PC-3 (cell line): ENCODE results near the gene GBP3. TPM values are rescaled to one million over a fixed set of nuclear protein-coding genes. Genes with fewer than 3 reads are reported as not detected.

Experiments used
- ATAC-seq: fragments of 200-7000 bp; cut with Tn5 transposase; 2 replicates; pipeline ENCODE4 v1.9.1; 2020; ENCODE audit warnings: mild to moderate bottlenecking, moderate library complexity
- BruUV-seq: library from RNA; stranded (reverse); fragments of 400-500 nt; replicated peaks from 2 replicates; lab custom pipeline; 2021; lab: Mats Ljungman, UMichigan
- CTCF ChIA-PET: fragments of 300-600 bp; sonication (Branson Sonifier 250); formaldehyde crosslinking; loops from one replicate; lab custom pipeline; 2022; ENCODE audit warnings: antibody characterized with exemption; lab: Charles Lee
- POLR2A ChIA-PET: fragments of 300-600 bp; sonication (Branson Sonifier 250); formaldehyde crosslinking; loops from one replicate; lab custom pipeline; 2022; ENCODE audit warnings: antibody characterized with exemption; ENCODE audit not compliant: unreplicated experiment; lab: Charles Lee
- DNase-seq: peaks from one replicate; pipeline ENCODE4 v3.0.0-alpha.2; 2015
- H2AFZ ChIP-seq: fragments of 300-600 bp; sonication (generic); 2 replicates; pipeline ENCODE4 v1.6.0; 2016; ENCODE audit warnings: antibody characterized with exemption, low read length
- H3F3A ChIP-seq: fragments of 300-600 bp; sonication (generic); one replicate; pipeline ENCODE4 v1.6.0; 2017; ENCODE audit warnings: antibody characterized with exemption, low read length, control low read depth, mild to moderate bottlenecking; ENCODE audit not compliant: unreplicated experiment
- H3K27ac ChIP-seq: fragments of 300-600 bp; sonication (generic); 2 replicates; pipeline ENCODE4 v1.5.1; 2016; ENCODE audit warnings: mild to moderate bottlenecking, low read length
- H3K27me3 ChIP-seq: fragments of 300-600 bp; sonication (generic); 2 replicates; pipeline ENCODE4 v1.6.1; 2016; ENCODE audit warnings: low read length, mixed read lengths
- H3K36me3 ChIP-seq: fragments of 300-600 bp; sonication (generic); 2 replicates; pipeline ENCODE4 v1.6.1; 2016; ENCODE audit warnings: low read depth, mixed run types, low read length, mixed read lengths
- H3K4me1 ChIP-seq: fragments of 300-600 bp; sonication (generic); 2 replicates; pipeline ENCODE4 v1.5.1; 2016; ENCODE audit warnings: low read length; ENCODE audit not compliant: insufficient read depth
- H3K4me2 ChIP-seq: fragments of 300-600 bp; sonication (generic); 2 replicates; pipeline ENCODE4 v1.6.0; 2016; ENCODE audit warnings: low read length
- H3K4me3 ChIP-seq: fragments of 300-600 bp; sonication (generic); 2 replicates; pipeline ENCODE4 v1.5.1; 2016; ENCODE audit warnings: mild to moderate bottlenecking, low read length, mixed read lengths
- H3K79me2 ChIP-seq: fragments of 300-600 bp; sonication (generic); 2 replicates; pipeline ENCODE4 v1.6.1; 2017; ENCODE audit warnings: low read length, mixed read lengths
- H3K9ac ChIP-seq: fragments of 300-600 bp; sonication (generic); 2 replicates; pipeline ENCODE4 v1.6.0; 2016; ENCODE audit warnings: mild to moderate bottlenecking, low read length
- H3K9me2 ChIP-seq: fragments of 300-600 bp; sonication (generic); replicated peaks from 2 replicates; pipeline ENCODE4 v1.6.1; 2016; ENCODE audit warnings: mixed run types, low read length, mixed read lengths
- H3K9me3 ChIP-seq: fragments of 300-600 bp; sonication (generic); 2 replicates; pipeline ENCODE4 v1.6.1; 2016; ENCODE audit warnings: low read length, mixed read lengths
- H4K20me1 ChIP-seq: fragments of 300-600 bp; sonication (generic); 2 replicates; pipeline ENCODE4 v1.6.1; 2016; ENCODE audit warnings: low read length, mixed read lengths
- EZH2 ChIP-seq: fragments of 300-600 bp; sonication (generic); IDR thresholded peaks from one replicate; pipeline ENCODE4 v1.6.1; 2017; ENCODE audit warnings: antibody characterized with exemption, mild to moderate bottlenecking, low read length; ENCODE audit not compliant: unreplicated experiment
- EZH2phosphoT487 ChIP-seq: fragments of 300-600 bp; sonication (generic); IDR thresholded peaks from 2 replicates; pipeline ENCODE4 v1.6.1; 2018; ENCODE audit warnings: mild to moderate bottlenecking, antibody characterized with exemption, low read length, borderline replicate concordance
- intact Hi-C: fragments of 100-400 bp; cut with micrococcal nuclease; formaldehyde crosslinking; loops from 2 replicates; pipeline ENCODE4 v1.9.0; 2023
- total RNA-seq: library from RNA; depleted of rRNA; stranded (reverse); fragments of >200 nt; gene quantifications from 2 replicates; pipeline ENCODE4 v1.2.3, GENCODE V29; 2014
- TF ChIP-seq, protein P1 (sequence below): fragments of 300-600 bp; sonication (generic); conservative IDR thresholded peaks from 2 replicates; pipeline ENCODE4 v1.5.1; 2017; ENCODE audit warnings: antibody characterized with exemption, low read depth, mild to moderate bottlenecking, low read length

GBP3 gene
- total RNA-seq, 1 experiment from 2014 or later = 23.3 TPM

DNA sequence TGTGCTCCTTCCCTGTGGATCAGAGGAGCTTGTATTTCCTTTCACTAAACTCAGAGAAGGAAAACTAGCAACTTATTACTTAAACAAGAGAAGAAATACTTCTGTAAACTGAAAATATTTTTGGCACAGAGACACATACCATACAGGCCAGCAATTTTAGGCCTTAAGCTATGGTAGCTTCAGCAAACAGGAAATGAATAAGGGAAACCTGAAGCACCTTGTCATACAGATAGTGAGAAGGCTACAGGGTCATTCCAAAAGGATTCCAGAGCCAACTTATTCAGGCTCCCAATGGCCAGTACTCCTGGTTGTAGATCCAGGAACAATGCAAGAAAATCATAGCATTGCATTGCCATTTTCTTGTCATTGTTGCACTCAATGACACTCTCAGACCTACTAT, 21.2 kb downstream of the GBP3 start:
- CTCF ChIA-PET = interaction anchor here (0.6 kb wide), 1 partner anchor 271 kb away, joined by 3 read pairs; the partner anchor contains the start of gene GBP5
- Histone ChIP-seq H3K27ac (no peak overlapping the region), H2AFZ (no peak overlapping the region), H3K4me2 (peak overlapping the region; percentile 22), H3F3A (no peaks in the 10 kb centered on the region), H3K27me3 (no peaks in the 10 kb centered on the region), H3K4me1 (peaks cover 10% of the 10 kb centered on the region), H3K4me3 (no peak overlapping the region), H3K79me2 (no peaks in the 10 kb centered on the region), H3K9me3 (no peaks in the 10 kb centered on the region), H3K9me2 (no peaks in the 10 kb centered on the region), H4K20me1 (no peaks in the 10 kb centered on the region), H3K9ac (no peak overlapping the region), H3K36me3 (peaks cover 8% of the 10 kb centered on the region; the same call in 1 of the 2 replicates)
- TF ChIP-seq EZH2phosphoT487 (no peak), EZH2 (no peak)
- TF ChIP-seq, protein P1, sequence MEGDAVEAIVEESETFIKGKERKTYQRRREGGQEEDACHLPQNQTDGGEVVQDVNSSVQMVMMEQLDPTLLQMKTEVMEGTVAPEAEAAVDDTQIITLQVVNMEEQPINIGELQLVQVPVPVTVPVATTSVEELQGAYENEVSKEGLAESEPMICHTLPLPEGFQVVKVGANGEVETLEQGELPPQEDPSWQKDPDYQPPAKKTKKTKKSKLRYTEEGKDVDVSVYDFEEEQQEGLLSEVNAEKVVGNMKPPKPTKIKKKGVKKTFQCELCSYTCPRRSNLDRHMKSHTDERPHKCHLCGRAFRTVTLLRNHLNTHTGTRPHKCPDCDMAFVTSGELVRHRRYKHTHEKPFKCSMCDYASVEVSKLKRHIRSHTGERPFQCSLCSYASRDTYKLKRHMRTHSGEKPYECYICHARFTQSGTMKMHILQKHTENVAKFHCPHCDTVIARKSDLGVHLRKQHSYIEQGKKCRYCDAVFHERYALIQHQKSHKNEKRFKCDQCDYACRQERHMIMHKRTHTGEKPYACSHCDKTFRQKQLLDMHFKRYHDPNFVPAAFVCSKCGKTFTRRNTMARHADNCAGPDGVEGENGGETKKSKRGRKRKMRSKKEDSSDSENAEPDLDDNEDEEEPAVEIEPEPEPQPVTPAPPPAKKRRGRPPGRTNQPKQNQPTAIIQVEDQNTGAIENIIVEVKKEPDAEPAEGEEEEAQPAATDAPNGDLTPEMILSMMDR = no peak
- intact Hi-C loops = no loop called here
- BruUV-seq = no TSS peak
- DNase-seq (peak; percentile 69), ATAC-seq (peak; percentile 72)
- POLR2A ChIA-PET = no interaction called here

DNA sequence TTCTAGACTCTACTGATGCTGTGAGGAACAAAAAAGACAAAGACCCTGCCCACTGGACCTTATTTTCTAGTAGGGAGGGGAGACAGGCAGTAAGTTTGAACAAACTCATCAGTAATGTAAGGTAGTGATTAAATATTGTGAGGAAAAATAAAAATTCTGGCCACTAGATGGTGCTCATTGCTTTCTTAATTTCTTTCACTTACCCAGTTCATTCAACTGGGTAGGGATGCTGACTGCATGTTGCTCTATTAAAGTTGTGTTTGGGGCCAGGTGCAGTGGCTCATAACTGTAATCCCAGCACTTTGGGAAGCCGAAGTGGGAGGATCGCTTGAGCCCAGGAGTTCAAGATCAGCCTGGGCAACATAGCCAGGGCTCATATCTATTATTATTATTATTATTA, 23.9 kb downstream of the GBP3 start:
- Histone ChIP-seq H3K27ac (no peak overlapping the region), H3F3A (no peaks in the 10 kb centered on the region), H3K4me1 (peaks cover 12% of the 10 kb centered on the region), H2AFZ (no peak overlapping the region), H3K36me3 (no peaks in the 10 kb centered on the region), H3K4me3 (no peak overlapping the region), H3K27me3 (no peaks in the 10 kb centered on the region), H3K79me2 (no peaks in the 10 kb centered on the region), H3K9ac (no peak overlapping the region), H3K4me2 (no peak overlapping the region), H3K9me3 (no peaks in the 10 kb centered on the region), H4K20me1 (no peaks in the 10 kb centered on the region), H3K9me2 (no peaks in the 10 kb centered on the region)
- ATAC-seq = peak; percentile 77
- no TSS peak for BruUV-seq
- no peak for TF ChIP-seq EZH2
- TF ChIP-seq, protein P1 = peak; percentile 55
- ChIA-PET CTCF (interaction anchor here (0.6 kb wide), 3 partner anchors 433 to 456 kb away, joined by 3 to 8 read pairs (median 5); no protein-coding TSS in a partner anchor), POLR2A (no interaction called here)
- intact Hi-C loops = loop anchor here (1.0 to 2.0 kb wide), 4 partner anchors 150 to 457 kb away; no protein-coding TSS in a partner anchor
- peak; percentile 93 for DNase-seq

DNA sequence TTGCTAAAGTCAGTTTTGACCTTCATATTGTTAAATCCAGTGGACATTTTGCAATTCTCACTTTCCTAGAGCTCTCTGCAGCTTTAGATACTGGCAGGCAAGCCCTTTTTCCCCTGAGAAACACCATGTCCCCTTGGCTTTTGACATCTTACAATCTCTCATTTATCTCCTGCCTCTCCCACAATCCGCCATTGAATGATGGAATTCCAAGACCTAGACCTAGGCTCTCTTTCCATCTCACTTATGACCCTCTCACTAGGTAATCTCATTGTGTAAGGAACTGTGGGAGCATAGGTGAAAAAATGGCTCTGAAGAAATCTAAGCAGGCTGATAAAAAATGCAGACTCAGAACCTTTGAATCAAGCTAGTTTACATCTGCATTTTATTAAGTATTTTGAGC, 32.2 kb downstream of the GBP3 start:
- peak overlapping the region; percentile 96 for H3K4me2 ChIP-seq
- peak overlapping the region; percentile 77; the same call in 1 of the 2 replicates for H3K4me3 ChIP-seq
- no peaks in the 10 kb centered on the region for H3K9me3 ChIP-seq
- BruUV-seq = no TSS peak
- CTCF ChIA-PET = no interaction called here
- intact Hi-C loops = no loop called here
- ATAC-seq (no peak), DNase-seq (no peak)
- no peak overlapping the region for H3K27ac ChIP-seq
- H3K9ac ChIP-seq = no peak overlapping the region; the same call in 1 of the 2 replicates
- H3K36me3 ChIP-seq = peaks cover 15% of the 10 kb centered on the region
- peaks cover 54% of the 10 kb centered on the region for H3K79me2 ChIP-seq
- H3F3A ChIP-seq = peaks cover 2% of the 10 kb centered on the region
- peaks cover 31% of the 10 kb centered on the region for H3K4me1 ChIP-seq
- no peak overlapping the region for H2AFZ ChIP-seq
- H3K9me2 ChIP-seq = no peaks in the 10 kb centered on the region
- H3K27me3 ChIP-seq = no peaks in the 10 kb centered on the region
- no peak for TF ChIP-seq EZH2
- POLR2A ChIA-PET = no interaction called here
- no peaks in the 10 kb centered on the region for H4K20me1 ChIP-seq
